ENCODE measurements around the gene INPP5A. TPM values are rescaled to one million over a fixed set of nuclear protein-coding genes. Genes with fewer than 3 reads are reported as not detected.

INPP5A gene
- total RNA-seq, 1 experiment from 2014 or later = 12.3 TPM

DNA sequence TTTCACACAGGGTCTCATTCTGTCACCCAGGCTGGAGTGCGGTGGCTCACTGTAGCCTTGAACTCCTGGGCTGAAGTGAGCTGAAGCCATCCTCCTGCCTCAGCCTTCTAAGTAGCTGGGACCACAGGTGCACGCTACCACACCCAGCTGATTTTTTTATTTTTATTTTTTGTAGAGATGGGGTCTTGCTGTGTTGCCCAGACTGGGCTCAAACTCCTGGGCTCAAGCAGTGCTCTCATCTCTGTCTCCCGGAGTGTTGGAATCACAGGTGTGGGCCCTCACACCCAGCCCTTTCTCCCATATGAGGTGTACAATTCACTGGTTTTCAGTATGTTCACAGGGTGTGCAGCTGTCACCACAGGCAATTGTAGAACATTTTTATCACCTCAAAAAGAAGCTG is 5.2 kb downstream of the INPP5A start:
- Histone ChIP-seq H3K4me3 (replicated peaks in 1 of 2; ENCODE audit: low read depth in 1 of 2, low read length in 2 of 2) (no peak overlapping the region), H3K27me3 (ENCODE audit: insufficient read depth, low read length) (no peaks in the 10 kb centered on the region), H2AFZ (ENCODE audit: low read depth, low read length, poor library complexity, severe bottlenecking) (no peak overlapping the region), H3K9ac (ENCODE audit: low read length) (no peak overlapping the region), H3K79me2 (ENCODE audit: insufficient read depth, low read length) (no peaks in the 10 kb centered on the region), H3K4me2 (ENCODE audit: low read length) (no peak overlapping the region), H3K36me3 (ENCODE audit: control insufficient read depth in 1 of 2, insufficient read depth in 2 of 2, low read length in 2 of 2) (no peaks in the 10 kb centered on the region), H3K9me2 (ENCODE audit: insufficient read depth) (no peaks in the 10 kb centered on the region), H3K9me3 (ENCODE audit: control insufficient read depth in 1 of 2, insufficient read depth in 1 of 2, low read depth in 1 of 2, low read length in 2 of 2) (no peaks in the 10 kb centered on the region), H4K20me1 (ENCODE audit: insufficient read depth) (no peaks in the 10 kb centered on the region), H3K4me1 (ENCODE audit: control insufficient read depth in 1 of 2, insufficient read depth in 2 of 2, low read length in 2 of 2) (peaks cover 0 to 9% of the 10 kb centered on the region in 2 experiments; a peak in 1 of 4 replicates), H3K27ac (ENCODE audit: low read depth, low read length) (no peak overlapping the region)
- ChIA-PET POLR2A (no interaction called here), CTCF (no interaction called here), RAD21 (ENCODE audit: low non-redundant PET in 1 of 2, low total read pairs in 2 of 2, uncharacterized antibody in 2 of 2, unreplicated experiment in 2 of 2) (no interaction called here)
- intact Hi-C loops (cut with micrococcal nuclease) = no loop called here
- BruUV-seq (replicated peaks) = no TSS peak
- DNase-seq (ENCODE audit: low read depth, low spot score) = no peak
- TF ChIP-seq, protein P1, sequence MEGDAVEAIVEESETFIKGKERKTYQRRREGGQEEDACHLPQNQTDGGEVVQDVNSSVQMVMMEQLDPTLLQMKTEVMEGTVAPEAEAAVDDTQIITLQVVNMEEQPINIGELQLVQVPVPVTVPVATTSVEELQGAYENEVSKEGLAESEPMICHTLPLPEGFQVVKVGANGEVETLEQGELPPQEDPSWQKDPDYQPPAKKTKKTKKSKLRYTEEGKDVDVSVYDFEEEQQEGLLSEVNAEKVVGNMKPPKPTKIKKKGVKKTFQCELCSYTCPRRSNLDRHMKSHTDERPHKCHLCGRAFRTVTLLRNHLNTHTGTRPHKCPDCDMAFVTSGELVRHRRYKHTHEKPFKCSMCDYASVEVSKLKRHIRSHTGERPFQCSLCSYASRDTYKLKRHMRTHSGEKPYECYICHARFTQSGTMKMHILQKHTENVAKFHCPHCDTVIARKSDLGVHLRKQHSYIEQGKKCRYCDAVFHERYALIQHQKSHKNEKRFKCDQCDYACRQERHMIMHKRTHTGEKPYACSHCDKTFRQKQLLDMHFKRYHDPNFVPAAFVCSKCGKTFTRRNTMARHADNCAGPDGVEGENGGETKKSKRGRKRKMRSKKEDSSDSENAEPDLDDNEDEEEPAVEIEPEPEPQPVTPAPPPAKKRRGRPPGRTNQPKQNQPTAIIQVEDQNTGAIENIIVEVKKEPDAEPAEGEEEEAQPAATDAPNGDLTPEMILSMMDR (IDR thresholded peaks at IDR 0.05 in 2 of 3, conservative IDR thresholded peaks at IDR 0.05 in 1 of 3; ENCODE audit: borderline replicate concordance in 1 of 3, insufficient read depth in 1 of 3, low read depth in 2 of 3, low read length in 2 of 3) = no peak
- TF ChIP-seq JUND (IDR thresholded peaks at IDR 0.05) (no peak), EGR1 (IDR thresholded peaks at IDR 0.05; ENCODE audit: low read depth) (no peak), SRF (IDR thresholded peaks at IDR 0.05; ENCODE audit: low read depth) (no peak), FOSL1 (IDR thresholded peaks at IDR 0.05; ENCODE audit: low read depth) (no peak), POLR2A (IDR thresholded peaks at IDR 0.05; ENCODE audit: borderline replicate concordance, extremely low read depth, insufficient read depth, insufficient read length) (no peak), SIN3A (IDR thresholded peaks at IDR 0.05; ENCODE audit: low read depth) (no peak), SP1 (IDR thresholded peaks at IDR 0.05; ENCODE audit: low read depth) (no peak), YY1 (IDR thresholded peaks at IDR 0.05; ENCODE audit: extremely low read depth, insufficient replicate concordance, low read depth, low read length) (no peak), ZFX (IDR thresholded peaks at IDR 0.05) (no peak), EZH2phosphoT487 (IDR thresholded peaks at IDR 0.05; ENCODE audit: borderline replicate concordance) (no peak), ELF1 (IDR thresholded peaks at IDR 0.05; ENCODE audit: borderline replicate concordance, low read depth) (no peak), CBX3 (IDR thresholded peaks at IDR 0.05; ENCODE audit: low read depth) (no peak), EZH2 (IDR thresholded peaks at IDR 0.05) (no peak), TCF7L2 (IDR thresholded peaks at IDR 0.05; ENCODE audit: borderline replicate concordance, extremely low read depth, insufficient read depth, insufficient read length) (no peak)
- TF ChIP-seq, protein P2, sequence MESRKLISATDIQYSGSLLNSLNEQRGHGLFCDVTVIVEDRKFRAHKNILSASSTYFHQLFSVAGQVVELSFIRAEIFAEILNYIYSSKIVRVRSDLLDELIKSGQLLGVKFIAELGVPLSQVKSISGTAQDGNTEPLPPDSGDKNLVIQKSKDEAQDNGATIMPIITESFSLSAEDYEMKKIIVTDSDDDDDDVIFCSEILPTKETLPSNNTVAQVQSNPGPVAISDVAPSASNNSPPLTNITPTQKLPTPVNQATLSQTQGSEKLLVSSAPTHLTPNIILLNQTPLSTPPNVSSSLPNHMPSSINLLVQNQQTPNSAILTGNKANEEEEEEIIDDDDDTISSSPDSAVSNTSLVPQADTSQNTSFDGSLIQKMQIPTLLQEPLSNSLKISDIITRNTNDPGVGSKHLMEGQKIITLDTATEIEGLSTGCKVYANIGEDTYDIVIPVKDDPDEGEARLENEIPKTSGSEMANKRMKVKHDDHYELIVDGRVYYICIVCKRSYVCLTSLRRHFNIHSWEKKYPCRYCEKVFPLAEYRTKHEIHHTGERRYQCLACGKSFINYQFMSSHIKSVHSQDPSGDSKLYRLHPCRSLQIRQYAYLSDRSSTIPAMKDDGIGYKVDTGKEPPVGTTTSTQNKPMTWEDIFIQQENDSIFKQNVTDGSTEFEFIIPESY (IDR thresholded peaks at IDR 0.05; ENCODE audit: extremely low read depth, insufficient replicate concordance, low read length) = no peak
- TF ChIP-seq, protein P3, sequence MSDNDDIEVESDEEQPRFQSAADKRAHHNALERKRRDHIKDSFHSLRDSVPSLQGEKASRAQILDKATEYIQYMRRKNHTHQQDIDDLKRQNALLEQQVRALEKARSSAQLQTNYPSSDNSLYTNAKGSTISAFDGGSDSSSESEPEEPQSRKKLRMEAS (IDR thresholded peaks at IDR 0.05) = no peak
- ATAC-seq = no peak
